Psoas muscle (tissue), 8 donors: ENCODE data around the gene BBS9. TPM values are rescaled to one million over a fixed set of nuclear protein-coding genes. Genes with fewer than 3 reads are reported as not detected.
"Not testable (repeated sequence)": the region's sequence is repeated elsewhere in the genome, so short reads cannot be mapped to it uniquely, and the experiment has no call there.

Source experiments
- ATAC-seq, 4 donors: fragments of 200-7000 bp; cut with Tn5 transposase; one replicate each; pipeline ENCODE4 v1.9.1; 2020; ENCODE audit warnings: moderate library complexity in 3 of 4, mild to moderate bottlenecking in 2 of 4
- DNase-seq, 2 donors: peaks; one replicate each; pipeline ENCODE4 v3.0.0-alpha.2; 2020
- H3K27ac ChIP-seq: fragments of 200-600 bp; one replicate; pipeline ENCODE4 v1.8.0; 2022
- H3K27me3 ChIP-seq, 3 donors: fragments of 200-600 bp in 1 of 3; one replicate each; pipeline versions ENCODE4 v1.6.1 to v1.8.0; 2013 to 2022; ENCODE audit warnings: low read length in 2 of 3, mild to moderate bottlenecking in 2 of 3, moderate library complexity in 1 of 3; ENCODE audit not compliant: insufficient read depth in 3 of 3
- H3K36me3 ChIP-seq, 2 donors: fragments of 200-600 bp in 1 of 2; one replicate each; pipeline versions ENCODE4 v1.6.1 to v1.8.0; 2013 to 2022; ENCODE audit warnings: low read depth in 1 of 2, mild to moderate bottlenecking in 1 of 2, moderate library complexity in 1 of 2; ENCODE audit not compliant: insufficient read depth in 1 of 2
- H3K4me1 ChIP-seq: fragments of 200-600 bp; one replicate; pipeline ENCODE4 v1.8.0; 2022
- H3K4me3 ChIP-seq: fragments of 200-600 bp; one replicate; pipeline ENCODE4 v1.8.0; 2022; ENCODE audit warnings: mild to moderate bottlenecking
- H3K9me3 ChIP-seq: fragments of 200-600 bp; one replicate; pipeline ENCODE4 v1.8.0; 2022
- whole genome bisulfite sequencing, 3 donors: extraction: QIAGEN DNeasy Blood & Tissue Kit; methylation state at CpG; one replicate each; pipeline versions ENCODE4 v1.1.6 to v1.1.7; 2013; 5-methylcytosine and 5-hydroxymethylcytosine counted together
- intact Hi-C, 2 donors: fragments of 100-400 bp; cut with DNase I; formaldehyde crosslinking; loops; one replicate each; pipeline versions ENCODE4 v1.11.0 to v1.14.2; 2022
- polyA plus RNA-seq, 3 donors: library from polyadenylated mRNA; stranded (reverse); fragments of 200-250 nt; gene quantifications; one replicate each; pipeline ENCODE4 v1.2.3, GENCODE V29; 2013
- total RNA-seq, 4 donors: library from RNA; stranded (reverse); fragmentation: NEBNext Ultra II Directional in 2 of 4; extraction: Animal tissue kit (Norgen Biotek cat#: 25700) in 2 of 4; gene quantifications; one replicate each; pipeline versions ENCODE4 v1.2.1 to v1.2.4, GENCODE V29; 2021 to 2023
- TF ChIP-seq, protein P1 (sequence below): fragments of 200-600 bp; IDR thresholded peaks from one replicate; pipeline ENCODE4 v1.8.0; 2022; ENCODE audit warnings: antibody characterized with exemption
- donor health status: healthy with polysubstance abuse.
- donor health status: DM: no; HTN: no; CAD: no; lungs with moderate emphysema.
- donor health status: Bipolar disorder and iron deficiency.
- donor health status: healthy.
- donor health status: DM: yes; HTN: yes; CAD: no.
- donor health status: DM: no; HTN: no; CAD: no.
- donor health status: DM: no; HTN: no; CAD: no.
- donor health status: DM: yes; HTN: yes; CAD: no.

BBS9 gene
- total and polyA plus RNA-seq, 7 donors, result 2.7 to 7.3 (median 4.1) TPM

DNA sequence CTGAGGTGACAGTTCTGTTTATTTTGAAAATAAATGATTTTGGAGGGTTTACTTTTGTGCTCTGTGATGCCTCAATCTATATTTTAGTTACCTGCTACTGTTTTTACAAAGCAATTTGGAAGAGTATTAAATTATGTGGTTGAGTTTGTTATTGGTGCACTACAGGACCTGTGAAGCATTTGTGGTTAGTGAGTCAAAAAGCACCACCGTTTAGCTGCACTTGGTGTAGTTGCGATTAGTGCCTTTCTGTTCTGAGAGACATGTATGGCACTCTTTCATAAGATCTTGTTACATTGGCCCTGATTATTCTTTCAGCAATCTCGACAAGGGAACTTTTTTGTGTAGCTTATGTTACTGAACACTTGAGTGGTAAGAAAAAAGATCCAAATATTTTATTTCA lies 132.2 kb downstream of the BBS9 start:
- 23 to 47% (median 24%) methylated on average over 3 of the region's 3 CpGs for WGBS, 3 donors

GRCh38 chr7:33262476-33262875 lies 133.1 kb downstream of the BBS9 start:
- WGBS, 3 donors, result 89 to 91% (median 89%) methylated on average over 3 of the region's 3 CpGs
- intact Hi-C loops, result no loop called here
- Histone ChIP-seq H3K27ac (no peak overlapping the region), H3K36me3 (no peaks in the 10 kb centered on the region), H3K9me3 (no peaks in the 10 kb centered on the region), H3K4me3 (no peak overlapping the region), H3K4me1 (peaks cover 3% of the 10 kb centered on the region), H3K27me3 (no peaks in the 10 kb centered on the region)
- ATAC-seq, result no peak
- TF ChIP-seq, protein P1, sequence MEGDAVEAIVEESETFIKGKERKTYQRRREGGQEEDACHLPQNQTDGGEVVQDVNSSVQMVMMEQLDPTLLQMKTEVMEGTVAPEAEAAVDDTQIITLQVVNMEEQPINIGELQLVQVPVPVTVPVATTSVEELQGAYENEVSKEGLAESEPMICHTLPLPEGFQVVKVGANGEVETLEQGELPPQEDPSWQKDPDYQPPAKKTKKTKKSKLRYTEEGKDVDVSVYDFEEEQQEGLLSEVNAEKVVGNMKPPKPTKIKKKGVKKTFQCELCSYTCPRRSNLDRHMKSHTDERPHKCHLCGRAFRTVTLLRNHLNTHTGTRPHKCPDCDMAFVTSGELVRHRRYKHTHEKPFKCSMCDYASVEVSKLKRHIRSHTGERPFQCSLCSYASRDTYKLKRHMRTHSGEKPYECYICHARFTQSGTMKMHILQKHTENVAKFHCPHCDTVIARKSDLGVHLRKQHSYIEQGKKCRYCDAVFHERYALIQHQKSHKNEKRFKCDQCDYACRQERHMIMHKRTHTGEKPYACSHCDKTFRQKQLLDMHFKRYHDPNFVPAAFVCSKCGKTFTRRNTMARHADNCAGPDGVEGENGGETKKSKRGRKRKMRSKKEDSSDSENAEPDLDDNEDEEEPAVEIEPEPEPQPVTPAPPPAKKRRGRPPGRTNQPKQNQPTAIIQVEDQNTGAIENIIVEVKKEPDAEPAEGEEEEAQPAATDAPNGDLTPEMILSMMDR, result no peak
- DNase-seq, result no peak

More for the DNA sequence above, 132.2 kb downstream of the BBS9 start:
- Histone ChIP-seq H3K36me3 (no peaks in the 10 kb centered on the region), H3K4me1 (peaks cover 3% of the 10 kb centered on the region), H3K4me3 (no peak overlapping the region), H3K27ac (no peak overlapping the region), H3K27me3 (no peaks in the 10 kb centered on the region), H3K9me3 (no peaks in the 10 kb centered on the region)
- intact Hi-C loops, result no loop called here
- no peak for DNase-seq
- TF ChIP-seq, protein P1, result no peak
- ATAC-seq, result no peak

DNA sequence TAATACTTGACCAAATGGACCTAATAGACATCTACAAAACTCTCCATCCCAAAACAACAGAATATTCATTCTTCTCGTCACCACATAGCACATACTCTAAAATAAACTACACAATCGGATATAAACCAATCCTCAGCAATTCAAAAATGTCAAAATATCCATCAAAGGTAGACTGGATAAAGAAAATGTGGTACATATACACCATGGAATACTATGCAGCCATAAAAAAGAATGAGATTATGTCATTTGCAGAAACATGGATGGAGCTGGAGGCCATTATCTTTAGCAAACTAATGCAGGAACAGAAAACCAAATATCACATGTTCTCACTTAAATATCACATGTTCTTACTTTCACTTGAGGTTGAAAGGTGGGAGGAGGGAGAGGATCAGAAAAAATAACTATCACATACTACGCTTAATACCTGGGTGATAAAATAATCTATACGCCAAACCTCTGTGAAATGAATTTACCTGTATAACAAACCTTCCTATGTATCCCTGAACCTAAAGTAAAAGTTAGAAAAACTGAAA lies 142.5 kb downstream of the BBS9 start:
- H3K9me3 ChIP-seq, ATAC-seq, H3K36me3 ChIP-seq, H3K4me1 ChIP-seq, intact Hi-C loops, H3K4me3 ChIP-seq, H3K27me3 ChIP-seq, H3K27ac ChIP-seq, DNase-seq: not testable (repeated sequence)
- WGBS, 3 donors, result 98 to 100% (median 99%) methylated on average over 4 of the region's 4 CpGs

- no peaks in the 10 kb centered on the region for H3K27me3 ChIP-seq
- H3K4me3 ChIP-seq, result no peak overlapping the region
- WGBS, 3 donors, result 95 to 99% (median 98%) methylated on average over 2 of the region's 2 CpGs
- intact Hi-C loops, result no loop called here
- H3K4me1 ChIP-seq, result no peaks in the 10 kb centered on the region
- H3K36me3 ChIP-seq, result peaks cover 0 to 2% of the 10 kb centered on the region in 2 donors
- peaks cover 5% of the 10 kb centered on the region for H3K9me3 ChIP-seq
- TF ChIP-seq, protein P1, result no peak
- H3K27ac ChIP-seq, result no peak overlapping the region
- DNase-seq (no peak), ATAC-seq (no peak)
Observed at GRCh38 chr7:33273356-33273755, 144.0 kb downstream of the BBS9 start.

DNA sequence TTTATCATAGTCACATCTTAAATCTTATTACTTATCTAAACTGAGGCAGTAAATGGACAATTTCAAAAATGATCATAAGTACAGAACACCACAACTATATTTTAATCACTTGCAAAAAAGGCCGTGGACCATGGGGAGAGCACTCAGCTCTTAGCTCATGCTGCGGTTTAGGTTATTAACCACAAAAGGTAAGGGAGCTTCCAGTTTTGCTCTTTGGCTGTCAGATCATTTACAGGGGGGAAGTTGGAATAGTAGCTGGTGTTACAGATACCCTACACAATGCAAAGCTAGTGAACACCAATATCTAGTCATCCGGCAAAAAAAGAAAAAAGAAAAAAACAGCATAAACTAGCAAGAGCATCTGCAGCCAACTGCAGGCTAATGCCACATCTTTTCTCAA lies 147.0 kb downstream of the BBS9 start:
- no peak overlapping the region for H3K4me3 ChIP-seq
- DNase-seq (no peak), ATAC-seq (no peak)
- H3K4me1 ChIP-seq, result no peaks in the 10 kb centered on the region
- intact Hi-C loops, result no loop called here
- TF ChIP-seq, protein P1, result no peak
- H3K27me3 ChIP-seq, result no peaks in the 10 kb centered on the region
- H3K36me3 ChIP-seq, result peaks cover 0 to 2% of the 10 kb centered on the region in 2 donors
- no peak overlapping the region for H3K27ac ChIP-seq
- H3K9me3 ChIP-seq, result peaks cover 14% of the 10 kb centered on the region
- 95 to 96% (median 96%) methylated on average over 3 of the region's 3 CpGs for WGBS, 3 donors
